GM12801 (cell line): ENCODE data around the gene CPM.

Experiments
- CTCF ChIP-seq: IDR thresholded peaks from one replicate; pipeline ENCODE4 v1.5.1; 2011; ENCODE audit warnings: control low read depth; ENCODE audit not compliant: insufficient read length; ENCODE audit errors: extremely low read depth

CPM gene

GRCh38 chr12:68823696-68824095 lies 109.3 kb downstream of the CPM start:
- TF ChIP-seq CTCF: no peak

GRCh38 chr12:68821357-68822188 lies 111.4 kb downstream of the CPM start:
- TF ChIP-seq CTCF: no peak

- TF ChIP-seq CTCF: no peak
Measured at GRCh38 chr12:68815928-68816800, 116.8 kb downstream of the CPM start.

GRCh38 chr12:68815232-68815927 lies 117.6 kb downstream of the CPM start:
- no peak for TF ChIP-seq CTCF

GRCh38 chr12:68814490-68815231 lies 118.3 kb downstream of the CPM start:
- TF ChIP-seq CTCF: no peak

- no peak for TF ChIP-seq CTCF
Measured at GRCh38 chr12:68813242-68813593, 119.8 kb downstream of the CPM start.
